PC-9 (cell line): ENCODE data around the gene AICDA.
A peak's percentile ranks its signal among the peaks of the same experiment; 100 is the strongest.

Experiments
- CTCF ChIP-seq: fragments of 200-600 bp; sonication (generic); conservative IDR thresholded peaks from 2 replicates; pipeline ENCODE4 v1.6.1; 2017; ENCODE audit warnings: mixed run types, antibody characterized with exemption, mild to moderate bottlenecking, moderate library complexity
- EZH2 ChIP-seq: fragments of 200-600 bp; sonication (generic); IDR thresholded peaks from 2 replicates; pipeline ENCODE4 v1.8.0; 2017; ENCODE audit warnings: antibody characterized with exemption, low read depth

- TF ChIP-seq CTCF (peak; percentile 40; the same call in 1 of the 2 replicates), EZH2 (no peak)
Observed at GRCh38 chr12:8603856-8604255, 8.8 kb downstream of the AICDA start.
